Measurements from ENCODE around the gene AMH.

- TF ChIP-seq KLF11 (CRISPR knock-in tag; IDR thresholded peaks at IDR 0.05) (no peak), SMAD3 (CRISPR knock-in tag; IDR thresholded peaks at IDR 0.05) (no peak), PATZ1 (CRISPR knock-in tag; IDR thresholded peaks at IDR 0.05) (no peak), SMC3 (IDR thresholded peaks at IDR 0.05; ENCODE audit: low read length) (no peak), SALL1 (CRISPR knock-in tag; IDR thresholded peaks at IDR 0.05) (no peak), ZFP1 (CRISPR knock-in tag; IDR thresholded peaks at IDR 0.05) (no peak), IKZF1 (IDR thresholded peaks at IDR 0.05) (no peak), FOSL1 (CRISPR knock-in tag; IDR thresholded peaks at IDR 0.05; ENCODE audit: borderline replicate concordance) (no peak), ZNF263 (CRISPR knock-in tag; IDR thresholded peaks at IDR 0.05) (no peak)
- TF ChIP-seq, protein P1, sequence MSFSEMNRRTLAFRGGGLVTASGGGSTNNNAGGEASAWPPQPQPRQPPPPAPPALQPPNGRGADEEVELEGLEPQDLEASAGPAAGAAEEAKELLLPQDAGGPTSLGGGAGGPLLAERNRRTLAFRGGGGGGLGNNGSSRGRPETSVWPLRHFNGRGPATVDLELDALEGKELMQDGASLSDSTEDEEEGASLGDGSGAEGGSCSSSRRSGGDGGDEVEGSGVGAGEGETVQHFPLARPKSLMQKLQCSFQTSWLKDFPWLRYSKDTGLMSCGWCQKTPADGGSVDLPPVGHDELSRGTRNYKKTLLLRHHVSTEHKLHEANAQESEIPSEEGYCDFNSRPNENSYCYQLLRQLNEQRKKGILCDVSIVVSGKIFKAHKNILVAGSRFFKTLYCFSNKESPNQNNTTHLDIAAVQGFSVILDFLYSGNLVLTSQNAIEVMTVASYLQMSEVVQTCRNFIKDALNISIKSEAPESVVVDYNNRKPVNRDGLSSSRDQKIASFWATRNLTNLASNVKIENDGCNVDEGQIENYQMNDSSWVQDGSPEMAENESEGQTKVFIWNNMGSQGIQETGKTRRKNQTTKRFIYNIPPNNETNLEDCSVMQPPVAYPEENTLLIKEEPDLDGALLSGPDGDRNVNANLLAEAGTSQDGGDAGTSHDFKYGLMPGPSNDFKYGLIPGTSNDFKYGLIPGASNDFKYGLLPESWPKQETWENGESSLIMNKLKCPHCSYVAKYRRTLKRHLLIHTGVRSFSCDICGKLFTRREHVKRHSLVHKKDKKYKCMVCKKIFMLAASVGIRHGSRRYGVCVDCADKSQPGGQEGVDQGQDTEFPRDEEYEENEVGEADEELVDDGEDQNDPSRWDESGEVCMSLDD (CRISPR knock-in tag; IDR thresholded peaks at IDR 0.05; ENCODE audit: borderline replicate concordance) = no peak
These were observed 8.0 kb upstream of the AMH start for GRCh38 chr19:2240881-2241760.

All from HepG2 (cell line).